Activated CD4-positive, alpha-beta T cell treated with anti-CD3 and anti-CD28 coated beads, Interleukin-2, amount 50 U/mL, for 1 hour (primary cell): Measurements from ENCODE around the gene ALDOC.

Experiments
- DNase-seq: peaks from one replicate; pipeline ENCODE4 v3.0.0-alpha.2; 2020

ALDOC gene

GRCh38 chr17:28530250-28530649 is 46.4 kb downstream of the ALDOC start:
- no peak for DNase-seq

GRCh38 chr17:28529013-28529400 is 47.7 kb downstream of the ALDOC start:
- DNase-seq, result no peak

GRCh38 chr17:28528327-28529012 is 48.2 kb downstream of the ALDOC start:
- DNase-seq, result no peak

GRCh38 chr17:28527859-28528258 is 48.8 kb downstream of the ALDOC start:
- no peak for DNase-seq

- no peak for DNase-seq
These were observed 49.5 kb downstream of the ALDOC start for GRCh38 chr17:28527181-28527681.

GRCh38 chr17:28526381-28526780 is 50.3 kb downstream of the ALDOC start:
- no peak for DNase-seq

GRCh38 chr17:28524476-28525424 is 51.9 kb downstream of the ALDOC start:
- DNase-seq, result no peak

- no peak for DNase-seq
These were observed 52.8 kb downstream of the ALDOC start for GRCh38 chr17:28523876-28524275.

GRCh38 chr17:28523186-28523585 is 53.5 kb downstream of the ALDOC start:
- DNase-seq, result no peak
